PC-3 (cell line): Measurements from ENCODE around the gene CACNA1B.
"Not testable (repeated sequence)": the region's sequence is repeated elsewhere in the genome, so short reads cannot be mapped to it uniquely, and the experiment has no call there.

Source experiments
- EZH2 ChIP-seq: fragments of 300-600 bp; sonication (generic); IDR thresholded peaks from one replicate; pipeline ENCODE4 v1.6.1; 2017; ENCODE audit warnings: antibody characterized with exemption, mild to moderate bottlenecking, low read length; ENCODE audit not compliant: unreplicated experiment
- EZH2phosphoT487 ChIP-seq: fragments of 300-600 bp; sonication (generic); IDR thresholded peaks from 2 replicates; pipeline ENCODE4 v1.6.1; 2018; ENCODE audit warnings: mild to moderate bottlenecking, antibody characterized with exemption, low read length, borderline replicate concordance
- TF ChIP-seq, protein P1 (sequence below): fragments of 300-600 bp; sonication (generic); conservative IDR thresholded peaks from 2 replicates; pipeline ENCODE4 v1.5.1; 2017; ENCODE audit warnings: antibody characterized with exemption, low read depth, mild to moderate bottlenecking, low read length

DNA sequence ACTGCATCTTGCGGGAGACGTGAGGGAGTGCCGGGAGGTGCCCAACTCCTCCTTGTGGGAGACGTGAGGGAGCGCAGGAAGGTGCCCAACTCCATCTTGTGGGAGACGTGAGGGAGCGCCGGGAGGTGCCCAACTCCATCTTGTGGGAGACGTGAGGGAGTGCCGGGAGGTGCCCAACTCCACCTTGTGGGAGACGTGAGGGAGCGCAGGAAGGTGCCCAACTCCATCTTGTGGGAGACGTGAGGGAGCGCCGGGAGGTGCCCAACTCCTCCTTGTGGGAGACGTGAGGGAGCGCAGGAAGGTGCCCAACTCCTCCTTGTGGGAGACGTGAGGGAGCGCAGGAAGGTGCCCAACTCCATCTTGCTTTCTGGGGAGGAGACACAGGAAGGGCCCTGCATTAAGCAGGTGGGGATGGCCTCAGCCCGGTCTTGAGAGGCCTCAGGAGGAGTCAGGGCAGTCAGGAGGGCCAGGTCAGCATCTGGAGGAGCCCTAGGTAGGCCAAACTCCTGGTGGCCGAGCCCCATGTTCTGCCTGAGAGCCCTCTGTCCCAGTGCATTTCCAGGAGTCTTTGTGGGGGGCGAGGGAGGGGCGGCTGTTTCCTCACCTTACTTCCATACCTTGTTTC is 236.2 kb downstream of the CACNA1B start:
- TF ChIP-seq, protein P1, sequence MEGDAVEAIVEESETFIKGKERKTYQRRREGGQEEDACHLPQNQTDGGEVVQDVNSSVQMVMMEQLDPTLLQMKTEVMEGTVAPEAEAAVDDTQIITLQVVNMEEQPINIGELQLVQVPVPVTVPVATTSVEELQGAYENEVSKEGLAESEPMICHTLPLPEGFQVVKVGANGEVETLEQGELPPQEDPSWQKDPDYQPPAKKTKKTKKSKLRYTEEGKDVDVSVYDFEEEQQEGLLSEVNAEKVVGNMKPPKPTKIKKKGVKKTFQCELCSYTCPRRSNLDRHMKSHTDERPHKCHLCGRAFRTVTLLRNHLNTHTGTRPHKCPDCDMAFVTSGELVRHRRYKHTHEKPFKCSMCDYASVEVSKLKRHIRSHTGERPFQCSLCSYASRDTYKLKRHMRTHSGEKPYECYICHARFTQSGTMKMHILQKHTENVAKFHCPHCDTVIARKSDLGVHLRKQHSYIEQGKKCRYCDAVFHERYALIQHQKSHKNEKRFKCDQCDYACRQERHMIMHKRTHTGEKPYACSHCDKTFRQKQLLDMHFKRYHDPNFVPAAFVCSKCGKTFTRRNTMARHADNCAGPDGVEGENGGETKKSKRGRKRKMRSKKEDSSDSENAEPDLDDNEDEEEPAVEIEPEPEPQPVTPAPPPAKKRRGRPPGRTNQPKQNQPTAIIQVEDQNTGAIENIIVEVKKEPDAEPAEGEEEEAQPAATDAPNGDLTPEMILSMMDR = not testable (repeated sequence)
- TF ChIP-seq EZH2, EZH2phosphoT487: not testable (repeated sequence)
